ENCODE data around the gene FARSB.

DNA sequence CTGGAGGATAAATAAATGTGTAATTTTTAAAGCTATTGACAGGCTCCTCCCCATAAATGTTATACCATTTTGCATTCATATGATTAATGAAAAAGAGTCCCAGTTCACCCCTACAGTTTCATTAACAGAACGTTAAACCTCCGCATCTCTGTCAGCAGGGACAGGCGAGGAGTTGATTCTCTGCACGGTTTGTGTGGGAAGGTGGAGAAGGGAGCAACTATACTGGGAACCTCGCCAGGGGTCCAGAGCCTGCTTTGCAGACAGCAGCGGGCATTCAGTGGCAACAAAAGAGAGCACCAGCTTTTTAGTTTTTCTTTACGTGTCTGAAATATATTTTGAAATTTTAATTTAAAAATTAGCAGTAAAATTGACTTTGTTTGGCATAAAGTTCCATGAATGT, 101.4 kb downstream of the FARSB start:
- TF ChIP-seq, protein P1, sequence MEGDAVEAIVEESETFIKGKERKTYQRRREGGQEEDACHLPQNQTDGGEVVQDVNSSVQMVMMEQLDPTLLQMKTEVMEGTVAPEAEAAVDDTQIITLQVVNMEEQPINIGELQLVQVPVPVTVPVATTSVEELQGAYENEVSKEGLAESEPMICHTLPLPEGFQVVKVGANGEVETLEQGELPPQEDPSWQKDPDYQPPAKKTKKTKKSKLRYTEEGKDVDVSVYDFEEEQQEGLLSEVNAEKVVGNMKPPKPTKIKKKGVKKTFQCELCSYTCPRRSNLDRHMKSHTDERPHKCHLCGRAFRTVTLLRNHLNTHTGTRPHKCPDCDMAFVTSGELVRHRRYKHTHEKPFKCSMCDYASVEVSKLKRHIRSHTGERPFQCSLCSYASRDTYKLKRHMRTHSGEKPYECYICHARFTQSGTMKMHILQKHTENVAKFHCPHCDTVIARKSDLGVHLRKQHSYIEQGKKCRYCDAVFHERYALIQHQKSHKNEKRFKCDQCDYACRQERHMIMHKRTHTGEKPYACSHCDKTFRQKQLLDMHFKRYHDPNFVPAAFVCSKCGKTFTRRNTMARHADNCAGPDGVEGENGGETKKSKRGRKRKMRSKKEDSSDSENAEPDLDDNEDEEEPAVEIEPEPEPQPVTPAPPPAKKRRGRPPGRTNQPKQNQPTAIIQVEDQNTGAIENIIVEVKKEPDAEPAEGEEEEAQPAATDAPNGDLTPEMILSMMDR (IDR thresholded peaks at IDR 0.05) = no peak
- no peak for TF ChIP-seq POLR2A (IDR thresholded peaks at IDR 0.05)
